ENCODE measurements around the gene ABCA7. TPM values are rescaled to one million over a fixed set of nuclear protein-coding genes. Genes with fewer than 3 reads are reported as not detected.

Gene ABCA7
- total RNA-seq, 4 donors from 2014 or later: 0.59 to 10.4 (median 2.7) TPM

GRCh38 chr19:1041835-1042685 is 2.2 kb downstream of the ABCA7 start:
- DNase-seq: no peak
- no peak for TF ChIP-seq CTCF (IDR thresholded peaks at IDR 0.05)
- no peak for TF ChIP-seq POLR2A (IDR thresholded peaks at IDR 0.05)
- Histone ChIP-seq H3K27ac (no peak overlapping the region), H3K36me3 (no peaks in the 10 kb centered on the region), H3K4me3 (no peak overlapping the region), H3K27me3 (peaks cover 12 to 15% of the 10 kb centered on the region in 2 donors), H3K4me1 (peaks cover 0 to 19% of the 10 kb centered on the region in 2 donors), H3K9me3 (no peaks in the 10 kb centered on the region)
- intact Hi-C loops (cut with DNase I; ENCODE audit: low total_unique reads): no loop called here

GRCh38 chr19:1042689-1043511 is 3.0 kb downstream of the ABCA7 start:
- no peak overlapping the region for H3K27ac ChIP-seq
- intact Hi-C loops (cut with DNase I; ENCODE audit: low total_unique reads): no loop called here
- peaks cover 0 to 19% of the 10 kb centered on the region in 2 donors for H3K4me1 ChIP-seq
- H3K36me3 ChIP-seq: no peaks in the 10 kb centered on the region
- no peak for DNase-seq
- H3K4me3 ChIP-seq: no peak overlapping the region
- TF ChIP-seq POLR2A (IDR thresholded peaks at IDR 0.05): no peak
- no peak for TF ChIP-seq CTCF (IDR thresholded peaks at IDR 0.05)
- no peaks in the 10 kb centered on the region for H3K9me3 ChIP-seq
- H3K27me3 ChIP-seq: peaks cover 12 to 15% of the 10 kb centered on the region in 2 donors

GRCh38 chr19:1045247-1045603 is 5.3 kb downstream of the ABCA7 start:
- H3K9me3 ChIP-seq: no peaks in the 10 kb centered on the region
- TF ChIP-seq POLR2A (IDR thresholded peaks at IDR 0.05) (no peak), CTCF (IDR thresholded peaks at IDR 0.05) (no peak)
- H3K27me3 ChIP-seq: peaks cover 12 to 15% of the 10 kb centered on the region in 2 donors
- intact Hi-C loops (cut with DNase I; ENCODE audit: low total_unique reads): no loop called here
- H3K36me3 ChIP-seq: no peaks in the 10 kb centered on the region
- H3K27ac ChIP-seq: no peak overlapping the region
- peaks cover 0 to 11% of the 10 kb centered on the region in 2 donors for H3K4me1 ChIP-seq
- no peak overlapping the region for H3K4me3 ChIP-seq
- no peak for DNase-seq

GRCh38 chr19:1046117-1046626 is 6.3 kb downstream of the ABCA7 start:
- DNase-seq: no peak
- Histone ChIP-seq H3K27me3 (peaks cover 12 to 15% of the 10 kb centered on the region in 2 donors), H3K27ac (no peak overlapping the region), H3K4me1 (peaks cover 0 to 1% of the 10 kb centered on the region in 2 donors), H3K36me3 (no peaks in the 10 kb centered on the region), H3K4me3 (no peak overlapping the region), H3K9me3 (no peaks in the 10 kb centered on the region)
- intact Hi-C loops (cut with DNase I; ENCODE audit: low total_unique reads): no loop called here
- TF ChIP-seq CTCF (IDR thresholded peaks at IDR 0.05) (no peak), POLR2A (IDR thresholded peaks at IDR 0.05) (no peak)

All from uterus (tissue), 4 donors.